OCI-LY1 (cell line): ENCODE data around the gene LRRC56.

Experiments
- H2AFZ ChIP-seq: fragments of 200-600 bp; sonication (generic), shearing (Covaris generic); 2 replicates; pipeline ENCODE4 v1.6.0; 2014; ENCODE audit warnings: antibody characterized with exemption, mild to moderate bottlenecking, low read length
- H3F3A ChIP-seq: fragments of 200-600 bp; sonication (generic), shearing (Covaris generic); 2 replicates; pipeline ENCODE4 v1.6.0; 2014; ENCODE audit warnings: mild to moderate bottlenecking, antibody characterized with exemption, low read length, moderate library complexity; ENCODE audit not compliant: insufficient read depth
- H3K27ac ChIP-seq: fragments of 200-600 bp; sonication (generic); 2 replicates; pipeline ENCODE4 v1.5.1; 2014; ENCODE audit warnings: low read length, mixed run types, mild to moderate bottlenecking, low read depth; ENCODE audit not compliant: poor library complexity, severe bottlenecking
- H3K27me3 ChIP-seq: fragments of 200-600 bp; sonication (generic); 2 replicates; pipeline ENCODE4 v1.6.0; 2014; ENCODE audit warnings: antibody characterized with exemption, mild to moderate bottlenecking, low read length, moderate library complexity; ENCODE audit not compliant: insufficient read depth
- H3K36me3 ChIP-seq: fragments of 200-600 bp; sonication (generic); 2 replicates; pipeline ENCODE4 v1.6.1; 2014; ENCODE audit warnings: mild to moderate bottlenecking, antibody characterized with exemption, low read length, moderate library complexity, mixed read lengths; ENCODE audit not compliant: insufficient read depth
- H3K4me1 ChIP-seq: fragments of 200-600 bp; sonication (generic); 2 replicates; pipeline ENCODE4 v1.5.1; 2014; ENCODE audit warnings: mild to moderate bottlenecking, low read length, moderate library complexity; ENCODE audit not compliant: insufficient read depth, severe bottlenecking
- H3K4me2 ChIP-seq: fragments of 200-600 bp; sonication (generic), shearing (Covaris generic); 2 replicates; pipeline ENCODE4 v1.6.1; 2014; ENCODE audit warnings: low read length
- H3K4me3 ChIP-seq: fragments of 200-600 bp; sonication (generic); 2 replicates; pipeline ENCODE4 v1.5.1; 2014; ENCODE audit warnings: low read length, low read depth, mild to moderate bottlenecking, mixed read lengths; ENCODE audit not compliant: poor library complexity, severe bottlenecking
- H3K79me2 ChIP-seq: fragments of 200-600 bp; shearing (Covaris generic); 2 replicates; pipeline ENCODE4 v1.6.1; 2016; ENCODE audit warnings: mixed run types, low read length, mixed read lengths; ENCODE audit not compliant: insufficient read depth
- H3K9ac ChIP-seq: fragments of 200-600 bp; sonication (generic), shearing (Covaris generic); 2 replicates; pipeline ENCODE4 v1.6.1; 2014; ENCODE audit warnings: mild to moderate bottlenecking, low read length, mixed read lengths
- H3K9me2 ChIP-seq: fragments of 200-600 bp; sonication (generic), shearing (Covaris generic); 2 replicates; pipeline ENCODE4 v1.6.1; 2014; ENCODE audit warnings: low read depth, mild to moderate bottlenecking, low read length, mixed read lengths
- H3K9me3 ChIP-seq: fragments of 200-600 bp; shearing (Covaris generic); 2 replicates; pipeline ENCODE4 v1.6.1; 2014; ENCODE audit warnings: low read length, mixed read lengths
- H4K20me1 ChIP-seq: fragments of 200-600 bp; sonication (generic), shearing (Covaris generic); 2 replicates; pipeline ENCODE4 v1.6.0; 2016; ENCODE audit warnings: mild to moderate bottlenecking, low read length; ENCODE audit not compliant: insufficient read depth
- CTCF ChIP-seq: fragments of 200-600 bp; sonication (generic), shearing (Covaris generic); IDR thresholded peaks from 2 replicates; pipeline ENCODE4 v1.5.1; 2017; ENCODE audit warnings: mild to moderate bottlenecking, antibody characterized with exemption, low read length, moderate library complexity, mixed read lengths
- EZH2 ChIP-seq: fragments of 200-600 bp; sonication (generic), shearing (Covaris generic); IDR thresholded peaks from 2 replicates; pipeline ENCODE4 v1.8.0; 2017; ENCODE audit warnings: borderline replicate concordance, mixed run types, mild to moderate bottlenecking, antibody characterized with exemption, low read length, moderate library complexity, mixed read lengths

Gene LRRC56

DNA sequence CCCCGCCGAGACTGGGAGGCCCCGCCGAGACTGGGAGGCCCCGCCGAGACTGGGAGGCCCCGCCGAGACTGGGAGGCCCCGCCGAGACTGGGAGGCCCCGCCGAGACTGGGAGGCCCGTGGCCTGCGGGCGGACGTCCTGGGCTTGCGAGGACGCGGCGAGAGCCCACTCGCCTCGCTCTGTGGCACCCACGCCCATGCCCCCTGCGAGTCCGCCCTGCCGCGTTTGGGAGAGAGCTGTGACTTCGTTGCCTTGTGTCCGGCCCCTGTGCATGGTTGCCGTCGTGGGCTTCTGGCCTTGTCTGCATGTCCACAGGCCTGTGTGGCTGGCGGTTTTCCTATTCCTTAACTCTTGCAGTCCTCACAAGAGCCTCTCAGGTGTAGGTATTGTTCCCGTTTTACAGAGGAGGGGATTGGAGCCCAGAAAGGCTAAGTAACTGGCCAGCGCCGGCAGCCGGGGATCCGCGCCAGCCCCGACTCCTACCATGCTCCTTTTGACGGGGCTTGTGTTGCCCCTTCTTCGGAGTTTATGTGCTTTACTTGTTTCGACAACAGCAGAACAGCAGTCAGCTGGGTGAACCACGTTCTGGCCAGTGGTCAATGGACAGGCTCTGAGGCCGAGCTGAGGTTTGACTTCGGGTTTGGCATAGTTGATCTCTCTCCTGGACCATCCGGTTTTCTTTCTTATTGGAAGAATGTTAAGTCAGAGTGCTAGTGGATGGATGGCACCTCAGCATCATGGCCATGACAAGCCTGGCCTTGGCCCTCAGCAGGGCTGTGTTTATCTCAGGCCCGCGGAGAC is 39.7 kb downstream of the LRRC56 start:
- Histone ChIP-seq H3K27ac (no peak overlapping the region), H4K20me1 (no peaks in the 10 kb centered on the region), H3K4me3 (peak overlapping the region; percentile 99), H3K9me3 (no peaks in the 10 kb centered on the region), H3K79me2 (peaks cover 50% of the 10 kb centered on the region), H3K4me1 (peaks cover 47% of the 10 kb centered on the region), H3K9me2 (no peaks in the 10 kb centered on the region), H3K27me3 (no peaks in the 10 kb centered on the region), H2AFZ (no peak overlapping the region), H3K36me3 (peaks cover 10% of the 10 kb centered on the region), H3F3A (no peaks in the 10 kb centered on the region), H3K9ac (peak overlapping the region; percentile 99), H3K4me2 (peak overlapping the region; percentile 93)
- TF ChIP-seq CTCF (no peak), EZH2 (no peak)

- H3K4me3 ChIP-seq: peak overlapping the region; percentile 99
- TF ChIP-seq CTCF: no peak
- TF ChIP-seq EZH2: no peak
- H3K4me1 ChIP-seq: peaks cover 47% of the 10 kb centered on the region
- H3K9me2 ChIP-seq: no peaks in the 10 kb centered on the region
- H4K20me1 ChIP-seq: no peaks in the 10 kb centered on the region
- no peak overlapping the region for H3K27ac ChIP-seq
- H3K4me2 ChIP-seq: peak overlapping the region; percentile 93
- H3K27me3 ChIP-seq: no peaks in the 10 kb centered on the region
- H3F3A ChIP-seq: no peaks in the 10 kb centered on the region
- peak overlapping the region; percentile 99 for H3K9ac ChIP-seq
- no peak overlapping the region for H2AFZ ChIP-seq
- peaks cover 50% of the 10 kb centered on the region for H3K79me2 ChIP-seq
- no peaks in the 10 kb centered on the region for H3K9me3 ChIP-seq
- peaks cover 13% of the 10 kb centered on the region for H3K36me3 ChIP-seq
These were observed 40.2 kb downstream of the LRRC56 start for GRCh38 chr11:577611-577894.

GRCh38 chr11:578276-579035 is 41.1 kb downstream of the LRRC56 start:
- TF ChIP-seq CTCF (no peak), EZH2 (no peak)
- Histone ChIP-seq H3F3A (no peaks in the 10 kb centered on the region), H3K4me1 (peaks cover 47% of the 10 kb centered on the region), H3K27ac (peak overlapping the region; percentile 55), H3K4me2 (peak overlapping the region; percentile 93), H2AFZ (no peak overlapping the region), H3K4me3 (peak overlapping the region; percentile 99), H3K27me3 (no peaks in the 10 kb centered on the region), H3K9me2 (no peaks in the 10 kb centered on the region), H3K9me3 (no peaks in the 10 kb centered on the region), H4K20me1 (no peaks in the 10 kb centered on the region), H3K79me2 (peaks cover 50% of the 10 kb centered on the region), H3K9ac (peak overlapping the region; percentile 99; the same call in 1 of the 2 replicates), H3K36me3 (peaks cover 19% of the 10 kb centered on the region)
